Uterus (tissue), 4 donors: ENCODE data around the gene GOLT1A. TPM values are rescaled to one million over a fixed set of nuclear protein-coding genes. Genes with fewer than 3 reads are reported as not detected.

ENCODE experiments used
- DNase-seq, 2 donors: peaks; one replicate each; pipeline ENCODE4 v3.0.0-alpha.2; 2019 to 2020
- H3K27ac ChIP-seq, 2 donors: fragments of 200-600 bp; sonication (generic); 1 replicate in 1 of 2; 2 replicates in 1 of 2; pipeline ENCODE4 v1.5.1; 2016 to 2018
- H3K27me3 ChIP-seq, 2 donors: fragments of 200-600 bp; sonication (generic); one replicate each; pipeline ENCODE4 v1.5.1; 2018 to 2019; ENCODE audit warnings: control low read depth in 1 of 2
- H3K36me3 ChIP-seq, 2 donors: fragments of 200-600 bp; sonication (generic); one replicate each; pipeline ENCODE4 v1.5.1; 2019; ENCODE audit warnings: control low read depth in 1 of 2
- H3K4me1 ChIP-seq, 2 donors: fragments of 200-600 bp; sonication (generic); one replicate each; pipeline ENCODE4 v1.5.1; 2018 to 2019; ENCODE audit warnings: control low read depth in 1 of 2
- H3K4me3 ChIP-seq, 2 donors: fragments of 200-600 bp; sonication (generic); 1 replicate in 1 of 2; 2 replicates in 1 of 2; pipeline ENCODE4 v1.5.1; 2018 to 2019; ENCODE audit warnings: mild to moderate bottlenecking in 1 of 2
- H3K9me3 ChIP-seq, 2 donors: fragments of 200-600 bp; sonication (generic); one replicate each; pipeline ENCODE4 v1.5.1; 2019; ENCODE audit warnings: control low read depth in 1 of 2
- CTCF ChIP-seq, 4 experiments: fragments of 200-600 bp in 2 of 4; fragments of 450-650 bp in 2 of 4; sonication (generic) in 2 of 4; IDR thresholded peaks; one replicate each; pipeline ENCODE4 v1.5.1; 2016 to 2019; ENCODE audit warnings: antibody characterized with exemption in 4 of 4, mild to moderate bottlenecking in 2 of 4, moderate library complexity in 1 of 4
- POLR2A ChIP-seq, 2 donors: fragments of 450-650 bp; IDR thresholded peaks; one replicate each; pipeline ENCODE4 v1.6.1; 2016; ENCODE audit warnings: antibody characterized with exemption in 2 of 2, mild to moderate bottlenecking in 1 of 2, moderate library complexity in 1 of 2
- intact Hi-C: fragments of 100-400 bp; cut with DNase I; formaldehyde crosslinking; loops from one replicate; pipeline ENCODE4 v1.15.1; 2023; ENCODE audit warnings: low total_unique reads
- total RNA-seq, 4 donors: library from RNA; depleted of rRNA in 3 of 4; stranded (reverse); fragments of >200 nt in 3 of 4; gene quantifications; one replicate each; pipeline versions ENCODE4 v1.1.0 to v1.2.4, GENCODE V29; 2014 to 2023
- donor health status: DM: yes; HTN: yes; CAD: no.

GOLT1A gene
- total RNA-seq, 4 donors from 2014 or later, result 0.52 TPM; not detected in 3

- H3K4me3 ChIP-seq, result no peak overlapping the region
- H3K4me1 ChIP-seq, result peaks cover 3% of the 10 kb centered on the region in 2 donors
- intact Hi-C loops, result no loop called here
- DNase-seq, result peak; percentile 64 to 70
- H3K27ac ChIP-seq, result no peak overlapping the region
- no peaks in the 10 kb centered on the region for H3K36me3 ChIP-seq
- H3K27me3 ChIP-seq, result no peaks in the 10 kb centered on the region
- TF ChIP-seq CTCF (IDR thresholded peaks at IDR 0.05) (peak; percentile 78 to 90 (median 85)), POLR2A (IDR thresholded peaks at IDR 0.05) (no peak)
- no peaks in the 10 kb centered on the region for H3K9me3 ChIP-seq
Measured at GRCh38 chr1:204207136-204207616, 6.6 kb downstream of the GOLT1A start.

DNA sequence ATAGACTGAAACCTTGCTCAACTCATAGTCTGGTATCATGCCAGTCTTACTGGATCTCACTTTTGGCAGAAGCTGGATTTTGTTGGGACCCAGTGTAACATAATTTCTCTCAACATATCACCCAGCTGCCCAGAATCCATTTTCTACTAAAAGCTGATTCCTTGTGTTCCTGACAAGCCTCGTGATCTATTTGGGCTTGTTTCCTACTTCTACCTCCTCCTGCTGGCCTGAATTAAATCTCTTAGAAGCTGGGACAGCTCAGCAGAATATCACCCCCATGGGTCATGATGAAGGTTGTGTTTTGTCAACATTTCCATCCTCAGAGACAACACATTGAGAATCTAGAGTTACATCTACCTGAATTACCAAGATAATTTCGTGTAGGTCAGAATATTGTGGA is 7.7 kb downstream of the GOLT1A start:
- TF ChIP-seq CTCF (IDR thresholded peaks at IDR 0.05), result peak in 1 of 4 experiments; percentile 13
- no peak for TF ChIP-seq POLR2A (IDR thresholded peaks at IDR 0.05)
- DNase-seq, result no peak
- peak overlapping the region in 1 of 2 donors; percentile 41 for H3K27ac ChIP-seq
- H3K36me3 ChIP-seq, result no peaks in the 10 kb centered on the region
- intact Hi-C loops, result no loop called here
- peaks cover 3% of the 10 kb centered on the region in 2 donors for H3K4me1 ChIP-seq
- no peaks in the 10 kb centered on the region for H3K9me3 ChIP-seq
- H3K27me3 ChIP-seq, result no peaks in the 10 kb centered on the region
- H3K4me3 ChIP-seq, result no peak overlapping the region

DNA sequence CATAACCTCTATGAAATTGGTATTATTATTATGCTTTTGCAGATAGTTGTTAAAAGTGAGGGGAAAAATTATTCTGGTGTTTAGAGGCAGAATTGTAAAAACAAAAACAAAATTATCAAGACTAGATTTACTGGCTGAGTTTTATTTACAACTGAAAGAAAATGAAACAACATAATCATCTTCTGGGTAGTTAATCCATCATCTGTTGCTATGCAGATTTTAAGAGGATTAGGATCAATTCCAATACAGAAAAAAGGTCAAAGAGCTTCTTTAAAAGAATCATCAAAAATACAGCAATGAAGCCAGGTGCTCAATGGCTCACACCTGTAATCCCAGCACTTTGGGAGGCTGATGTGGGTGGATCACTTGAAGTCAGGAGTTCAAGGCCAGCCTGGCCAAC is 8.3 kb downstream of the GOLT1A start:
- Histone ChIP-seq H3K4me3 (no peak overlapping the region), H3K4me1 (peaks cover 3% of the 10 kb centered on the region in 2 donors), H3K27ac (peak overlapping the region in 1 of 2 donors; percentile 41), H3K27me3 (no peaks in the 10 kb centered on the region), H3K9me3 (no peaks in the 10 kb centered on the region), H3K36me3 (no peaks in the 10 kb centered on the region)
- TF ChIP-seq POLR2A (IDR thresholded peaks at IDR 0.05), result no peak
- TF ChIP-seq CTCF (IDR thresholded peaks at IDR 0.05), result no peak
- intact Hi-C loops, result no loop called here
- DNase-seq, result no peak

- no peak for DNase-seq
- no peaks in the 10 kb centered on the region for H3K27me3 ChIP-seq
Measured at GRCh38 chr1:204204944-204205343, 8.8 kb downstream of the GOLT1A start.

More at GRCh38 chr1:204204944-204205343, 8.8 kb downstream of the GOLT1A start:
- no peak overlapping the region for H3K27ac ChIP-seq
- no peak overlapping the region for H3K4me3 ChIP-seq
- intact Hi-C loops, result no loop called here
- TF ChIP-seq CTCF (IDR thresholded peaks at IDR 0.05) (no peak), POLR2A (IDR thresholded peaks at IDR 0.05) (no peak)
- no peaks in the 10 kb centered on the region for H3K36me3 ChIP-seq
- H3K9me3 ChIP-seq, result no peaks in the 10 kb centered on the region
- H3K4me1 ChIP-seq, result peaks cover 3% of the 10 kb centered on the region in 2 donors
